Measurements from ENCODE around the gene GRPEL1.

- TF ChIP-seq CEBPB (tag; IDR thresholded peaks at IDR 0.05), result no peak
- no peak for TF ChIP-seq POLR2AphosphoS5 (IDR thresholded peaks at IDR 0.05; ENCODE audit: control insufficient read depth, insufficient read depth, low read depth, low read length)
- no peak for TF ChIP-seq ELF2 (CRISPR knock-in tag; IDR thresholded peaks at IDR 0.05)
- no peak for TF ChIP-seq ZSCAN29 (IDR thresholded peaks at IDR 0.05)
- no peak for TF ChIP-seq LARP7 (IDR thresholded peaks at IDR 0.05)
- TF ChIP-seq SMC3 (conservative IDR thresholded peaks at IDR 0.05; ENCODE audit: insufficient read depth, low read depth, low read length), result no peak
- no peak for TF ChIP-seq MXI1 (IDR thresholded peaks at IDR 0.05; ENCODE audit: low read depth, low read length)
- TF ChIP-seq HCFC1 (IDR thresholded peaks at IDR 0.05; ENCODE audit: low read depth, low read length), result no peak
- TF ChIP-seq CTCF (IDR thresholded peaks at IDR 0.05 in 2 of 3, conservative IDR thresholded peaks at IDR 0.05 in 1 of 3; ENCODE audit: insufficient read depth in 2 of 3, low read depth in 1 of 3, low read length in 3 of 3), result no peak
- no peak for TF ChIP-seq MLX (CRISPR knock-in tag; conservative IDR thresholded peaks at IDR 0.05)
Measured at GRCh38 chr4:7017446-7018048, 50.3 kb downstream of the GRPEL1 start.

Measured in K562 (cell line).